Measurements from ENCODE around the gene TBR1. TPM values are rescaled to one million over a fixed set of nuclear protein-coding genes. Genes with fewer than 3 reads are reported as not detected.

The TBR1 gene
- total RNA-seq, 1 donor from 2014 or later, result 0.05 TPM

DNA sequence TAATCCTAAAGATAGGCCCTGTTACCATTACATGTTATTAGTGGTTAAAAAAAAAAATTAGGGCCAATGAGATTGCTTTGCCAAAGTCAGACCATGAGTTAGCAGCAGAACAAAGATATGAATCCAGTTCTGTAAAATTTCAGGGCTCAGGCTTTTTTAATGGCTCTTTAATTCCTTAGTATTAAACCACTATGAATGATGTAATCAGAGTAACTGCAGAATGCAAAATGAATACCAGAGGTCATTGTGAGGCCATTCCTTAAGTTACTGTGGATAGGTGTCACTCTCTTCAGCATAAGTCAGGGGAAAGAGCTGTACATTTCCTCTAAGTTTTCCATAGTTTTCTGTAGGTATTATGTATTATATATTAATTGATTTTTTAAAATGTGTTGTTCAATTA lies 42.2 kb upstream of the TBR1 start:
- Mint-ChIP-seq H3K4me3 (no peak overlapping the region), H3K27ac (ENCODE audit: unreplicated experiment) (no peak overlapping the region), H3K27me3 (ENCODE audit: low read depth) (no peaks in the 10 kb centered on the region), H3K9me3 (no peaks in the 10 kb centered on the region), H3K36me3 (ENCODE audit: low read depth) (peaks cover 8% of the 10 kb centered on the region), H3K4me1 (peaks cover 15% of the 10 kb centered on the region)
- DNase-seq (ENCODE audit: low read depth, low spot score), result no peak
- TF ChIP-seq, protein P1, sequence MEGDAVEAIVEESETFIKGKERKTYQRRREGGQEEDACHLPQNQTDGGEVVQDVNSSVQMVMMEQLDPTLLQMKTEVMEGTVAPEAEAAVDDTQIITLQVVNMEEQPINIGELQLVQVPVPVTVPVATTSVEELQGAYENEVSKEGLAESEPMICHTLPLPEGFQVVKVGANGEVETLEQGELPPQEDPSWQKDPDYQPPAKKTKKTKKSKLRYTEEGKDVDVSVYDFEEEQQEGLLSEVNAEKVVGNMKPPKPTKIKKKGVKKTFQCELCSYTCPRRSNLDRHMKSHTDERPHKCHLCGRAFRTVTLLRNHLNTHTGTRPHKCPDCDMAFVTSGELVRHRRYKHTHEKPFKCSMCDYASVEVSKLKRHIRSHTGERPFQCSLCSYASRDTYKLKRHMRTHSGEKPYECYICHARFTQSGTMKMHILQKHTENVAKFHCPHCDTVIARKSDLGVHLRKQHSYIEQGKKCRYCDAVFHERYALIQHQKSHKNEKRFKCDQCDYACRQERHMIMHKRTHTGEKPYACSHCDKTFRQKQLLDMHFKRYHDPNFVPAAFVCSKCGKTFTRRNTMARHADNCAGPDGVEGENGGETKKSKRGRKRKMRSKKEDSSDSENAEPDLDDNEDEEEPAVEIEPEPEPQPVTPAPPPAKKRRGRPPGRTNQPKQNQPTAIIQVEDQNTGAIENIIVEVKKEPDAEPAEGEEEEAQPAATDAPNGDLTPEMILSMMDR (conservative IDR thresholded peaks at IDR 0.05), result no peak

DNA sequence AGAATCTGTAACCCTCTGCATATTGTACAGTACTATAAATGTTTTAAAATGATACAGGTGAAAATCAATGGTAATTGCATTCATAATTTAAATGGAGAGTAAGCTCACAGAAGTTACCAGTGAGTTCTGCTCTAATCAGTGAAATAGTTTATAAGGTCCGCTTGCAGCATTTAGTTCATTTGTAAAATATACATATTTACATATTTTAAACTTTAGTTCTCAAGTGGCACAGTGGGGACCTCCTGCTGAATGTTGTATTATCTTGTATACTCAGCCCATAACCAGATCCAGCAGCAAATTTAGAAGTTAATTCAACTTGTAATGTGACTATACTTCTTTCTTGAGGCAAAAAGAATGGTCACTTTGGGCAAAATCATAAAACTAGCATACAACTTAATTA lies 41.7 kb upstream of the TBR1 start:
- H3K27me3 Mint-ChIP-seq (ENCODE audit: low read depth), result no peaks in the 10 kb centered on the region
- no peak overlapping the region for H3K27ac Mint-ChIP-seq (ENCODE audit: unreplicated experiment)
- peaks cover 8% of the 10 kb centered on the region for H3K36me3 Mint-ChIP-seq (ENCODE audit: low read depth)
- DNase-seq (ENCODE audit: low read depth, low spot score), result no peak
- H3K9me3 Mint-ChIP-seq, result no peaks in the 10 kb centered on the region
- peaks cover 15% of the 10 kb centered on the region for H3K4me1 Mint-ChIP-seq
- H3K4me3 Mint-ChIP-seq, result no peak overlapping the region
- TF ChIP-seq, protein P1 (conservative IDR thresholded peaks at IDR 0.05), result no peak

DNA sequence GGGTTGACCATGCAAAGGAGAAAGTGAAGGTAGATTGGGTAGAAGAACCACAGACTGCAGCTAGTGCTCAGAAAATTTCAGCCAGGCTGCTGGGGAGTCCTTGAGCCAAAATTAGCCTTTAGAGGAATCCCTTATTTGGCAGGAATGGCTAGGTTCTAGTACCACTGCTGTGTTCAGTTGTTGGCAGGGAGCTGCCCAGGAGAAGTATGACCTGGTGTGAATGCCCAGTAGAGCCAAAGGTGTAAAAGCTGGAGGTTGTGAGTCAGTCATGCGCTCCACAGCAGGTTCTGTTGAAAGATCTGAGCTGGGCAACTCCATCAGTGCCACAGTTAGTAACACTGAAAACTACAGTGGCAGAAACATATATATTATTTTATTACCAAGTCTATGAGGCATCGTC lies 36.4 kb upstream of the TBR1 start:
- no peaks in the 10 kb centered on the region for H3K4me1 Mint-ChIP-seq
- no peaks in the 10 kb centered on the region for H3K9me3 Mint-ChIP-seq
- TF ChIP-seq, protein P1 (conservative IDR thresholded peaks at IDR 0.05), result no peak
- no peak for DNase-seq (ENCODE audit: low read depth, low spot score)
- no peak overlapping the region for H3K4me3 Mint-ChIP-seq
- no peaks in the 10 kb centered on the region for H3K27me3 Mint-ChIP-seq (ENCODE audit: low read depth)
- no peaks in the 10 kb centered on the region for H3K36me3 Mint-ChIP-seq (ENCODE audit: low read depth)
- no peak overlapping the region for H3K27ac Mint-ChIP-seq (ENCODE audit: unreplicated experiment)

DNA sequence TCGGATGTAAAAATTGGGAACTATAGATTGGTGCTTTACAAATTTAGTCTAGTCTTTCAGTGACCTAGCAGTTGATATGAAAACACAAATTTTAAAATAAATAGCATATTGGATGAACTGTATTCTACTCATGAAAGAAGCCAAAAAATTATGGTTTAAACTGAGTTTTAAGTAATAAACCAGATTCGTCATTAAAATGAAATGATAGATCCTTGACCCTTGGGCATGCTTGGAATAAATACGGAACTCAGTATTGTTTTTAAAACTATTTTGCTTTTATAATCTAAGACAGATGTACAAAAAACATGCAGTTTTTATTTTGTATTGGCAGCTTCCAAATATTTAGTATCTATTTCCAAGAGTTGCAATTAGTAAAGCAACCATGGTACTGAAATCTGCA lies 34.6 kb upstream of the TBR1 start:
- TF ChIP-seq, protein P1 (conservative IDR thresholded peaks at IDR 0.05), result no peak
- no peaks in the 10 kb centered on the region for H3K36me3 Mint-ChIP-seq (ENCODE audit: low read depth)
- H3K9me3 Mint-ChIP-seq, result no peaks in the 10 kb centered on the region
- no peak for DNase-seq (ENCODE audit: low read depth, low spot score)
- no peaks in the 10 kb centered on the region for H3K27me3 Mint-ChIP-seq (ENCODE audit: low read depth)
- no peak overlapping the region for H3K27ac Mint-ChIP-seq (ENCODE audit: unreplicated experiment)
- no peak overlapping the region for H3K4me3 Mint-ChIP-seq
- no peaks in the 10 kb centered on the region for H3K4me1 Mint-ChIP-seq

DNA sequence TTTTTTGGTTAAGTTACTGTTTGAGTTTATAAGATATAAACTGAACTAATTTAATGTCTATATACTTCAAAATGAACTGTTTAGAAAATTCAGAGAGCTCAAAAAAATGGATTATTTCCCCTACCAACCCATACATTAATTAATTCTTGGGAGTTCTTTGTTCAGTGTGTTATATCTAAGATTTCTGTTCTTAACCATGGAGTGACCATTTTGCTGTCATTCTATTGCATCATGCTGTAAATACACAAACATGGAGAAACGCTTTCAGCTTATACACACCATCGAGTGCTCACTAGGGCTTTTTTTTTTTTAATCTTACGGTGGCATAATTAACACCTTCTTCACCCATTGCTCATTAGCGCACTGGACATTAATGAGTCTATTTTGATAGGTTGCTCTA lies 33.4 kb upstream of the TBR1 start:
- H3K27me3 Mint-ChIP-seq (ENCODE audit: low read depth), result no peaks in the 10 kb centered on the region

More for the DNA sequence above, 33.4 kb upstream of the TBR1 start:
- no peak for DNase-seq (ENCODE audit: low read depth, low spot score)
- Mint-ChIP-seq H3K4me3 (no peak overlapping the region), H3K27ac (ENCODE audit: unreplicated experiment) (no peak overlapping the region), H3K9me3 (no peaks in the 10 kb centered on the region), H3K4me1 (no peaks in the 10 kb centered on the region), H3K36me3 (ENCODE audit: low read depth) (no peaks in the 10 kb centered on the region)
- TF ChIP-seq, protein P1 (conservative IDR thresholded peaks at IDR 0.05), result no peak

Measured in neural crest cell (in vitro differentiated cells).